Fibroblast of peridontal ligament (primary cell): ENCODE results near the gene C22orf31.

Experiments
- DNase-seq: peaks from one replicate; pipeline ENCODE4 v3.0.0-alpha.2; 2010; ENCODE audit errors: extremely low read depth

Gene C22orf31

GRCh38 chr22:29081517-29082236 is 20.0 kb upstream of the C22orf31 start:
- no peak for DNase-seq

- no peak for DNase-seq
These were observed 18.7 kb upstream of the C22orf31 start for GRCh38 chr22:29080106-29080975.

- no peak for DNase-seq
These were observed 17.7 kb upstream of the C22orf31 start for GRCh38 chr22:29079218-29079901.

- no peak for DNase-seq
These were observed 17.2 kb upstream of the C22orf31 start for GRCh38 chr22:29078869-29079207.

- no peak for DNase-seq
These were observed 16.6 kb upstream of the C22orf31 start for GRCh38 chr22:29078036-29078868.

- DNase-seq = no peak
These were observed 12.7 kb upstream of the C22orf31 start for GRCh38 chr22:29074276-29074772.

GRCh38 chr22:29073618-29074275 is 12.1 kb upstream of the C22orf31 start:
- no peak for DNase-seq

- no peak for DNase-seq
These were observed 11.5 kb upstream of the C22orf31 start, which contains the start of gene KREMEN1 for GRCh38 chr22:29072979-29073617. TSS of gene KREMEN1 (plus strand) at chr22:29073035. CDS start at chr22:29073131, 96 bp downstream.

- peak; percentile 19 for DNase-seq
These were observed 10.8 kb upstream of the C22orf31 start for GRCh38 chr22:29072193-29072978.

- no peak for DNase-seq
These were observed 9.8 kb upstream of the C22orf31 start for GRCh38 chr22:29071261-29072045.

- DNase-seq = no peak
These were observed 8.9 kb upstream of the C22orf31 start for GRCh38 chr22:29070490-29070889.

- DNase-seq = no peak
These were observed 7.8 kb upstream of the C22orf31 start for GRCh38 chr22:29069463-29069862.

- DNase-seq = no peak
These were observed 4.0 kb upstream of the C22orf31 start for GRCh38 chr22:29065468-29066190.

GRCh38 chr22:29062286-29062821 is 723 bp upstream of the C22orf31 start:
- no peak for DNase-seq

- no peak for DNase-seq
These were observed 700 bp downstream of the C22orf31 start for GRCh38 chr22:29060931-29061330.

- no peak for DNase-seq
These were observed 1.3 kb downstream of the C22orf31 start for GRCh38 chr22:29060251-29060869.

- no peak for DNase-seq
These were observed 5.2 kb downstream of the C22orf31 start for GRCh38 chr22:29056472-29056871.
